SK-N-SH (cell line): Measurements from ENCODE around the gene ABCA3. TPM values are rescaled to one million over a fixed set of nuclear protein-coding genes. Genes with fewer than 3 reads are reported as not detected.

Source experiments
- CTCF ChIA-PET: fragments of 300-600, 350-600 bp; formaldehyde crosslinking; extraction: SDS; loops from one replicate; lab custom pipeline; 2021; lab: Yijun Ruan, JAX
- POLR2A ChIA-PET: fragments of 350-600 bp; sonication (Branson Sonifier 250); formaldehyde crosslinking; extraction: SDS; loops from one replicate; lab custom pipeline; 2020; ENCODE audit warnings: antibody characterized with exemption, inconsistent platforms; lab: Yijun Ruan, JAX
- DNase-seq: peaks from one replicate; pipeline ENCODE4 v3.0.0; 2012
- H2AFZ ChIP-seq: fragments of 200-600 bp; sonication (generic); 2 replicates; pipeline ENCODE4 v1.8.1; 2016; ENCODE audit warnings: antibody characterized with exemption, mild to moderate bottlenecking, low read depth
- H3F3A ChIP-seq: fragments of 200-600 bp; sonication (generic); replicated peaks from 2 replicates; pipeline ENCODE3; 2016; ENCODE audit warnings: antibody characterized with exemption, mild to moderate bottlenecking; ENCODE audit not compliant: insufficient read depth
- H3K27ac ChIP-seq, 2 experiments: fragments of 200-500 bp in 1 of 2; fragments of 200-600 bp in 1 of 2; sonication (Bioruptor generic) in 1 of 2; sonication (generic), shearing (Covaris generic) in 1 of 2; 2 replicates each; pipeline versions ENCODE4 v1.5.1 to v1.6.1; 2014 to 2016; ENCODE audit warnings: low read depth in 2 of 2, inconsistent platforms in 1 of 2, low read length in 1 of 2, mild to moderate bottlenecking in 1 of 2, mixed read lengths in 1 of 2
- H3K27me3 ChIP-seq: fragments of 200-600 bp; sonication (generic), shearing (Covaris generic); 2 replicates; pipeline ENCODE4 v1.6.1; 2016; ENCODE audit warnings: mixed run types; ENCODE audit not compliant: insufficient read depth
- H3K36me3 ChIP-seq, 2 experiments: fragments of 200-500 bp in 1 of 2; fragments of 200-600 bp in 1 of 2; sonication (Bioruptor generic) in 1 of 2; sonication (generic) in 1 of 2; replicated peaks in 1 of 2; 2 replicates each; pipeline versions ENCODE3 to v1.5.1; 2014 to 2016; ENCODE audit warnings: low read length in 1 of 2, mild to moderate bottlenecking in 1 of 2; ENCODE audit not compliant: insufficient read depth in 2 of 2, control insufficient read depth in 1 of 2
- H3K4me1 ChIP-seq, 2 experiments: fragments of 200-500 bp in 1 of 2; fragments of 200-600 bp in 1 of 2; sonication (Bioruptor generic) in 1 of 2; sonication (generic), shearing (Covaris generic) in 1 of 2; 2 replicates each; pipeline versions ENCODE4 v1.5.1 to v1.6.1; 2014 to 2016; ENCODE audit warnings: low read depth in 1 of 2, low read length in 1 of 2, mixed run types in 1 of 2; ENCODE audit not compliant: insufficient read depth in 2 of 2, control insufficient read depth in 1 of 2
- H3K4me2 ChIP-seq: fragments of 200-600 bp; sonication (generic), shearing (Covaris generic); 2 replicates; pipeline ENCODE4 v1.6.1; 2017; ENCODE audit warnings: mixed run types
- H3K4me3 ChIP-seq, 2 experiments: fragments of 200-500 bp in 1 of 2; fragments of 200-600 bp in 1 of 2; sonication (Bioruptor generic) in 1 of 2; sonication (generic), shearing (Covaris generic) in 1 of 2; 2 replicates each; pipeline versions ENCODE4 v1.5.1 to v1.8.1; 2014 to 2016; ENCODE audit warnings: low read depth in 2 of 2, inconsistent platforms in 1 of 2, low read length in 1 of 2, mild to moderate bottlenecking in 1 of 2, mixed read lengths in 1 of 2, moderate library complexity in 1 of 2
- H3K79me2 ChIP-seq: fragments of 200-600 bp; sonication (generic); 2 replicates; pipeline ENCODE4 v1.8.1; 2017; ENCODE audit warnings: mild to moderate bottlenecking; ENCODE audit not compliant: insufficient read depth
- H3K9ac ChIP-seq: fragments of 200-600 bp; sonication (generic); 2 replicates; pipeline ENCODE4 v1.6.1; 2017; ENCODE audit warnings: mixed run types
- H3K9me2 ChIP-seq: fragments of 200-600 bp; sonication (generic); 2 replicates; pipeline ENCODE4 v1.6.1; 2017; ENCODE audit warnings: mixed run types
- H3K9me3 ChIP-seq: fragments of 200-600 bp; sonication (generic); 2 replicates; pipeline ENCODE4 v1.6.1; 2017; ENCODE audit warnings: mixed run types, mild to moderate bottlenecking, moderate library complexity
- H4K20me1 ChIP-seq: fragments of 200-600 bp; sonication (generic); 2 replicates; pipeline ENCODE4 v1.6.1; 2017; ENCODE audit warnings: mild to moderate bottlenecking, mixed run types; ENCODE audit not compliant: insufficient read depth
- CHD2 ChIP-seq: fragments of 150-350 bp; IDR thresholded peaks from 2 replicates; pipeline ENCODE4 v1.6.1; 2018; ENCODE audit warnings: low read length; ENCODE audit not compliant: partially characterized antibody
- CTCF ChIP-seq: fragments of 200-600 bp; sonication (generic); IDR thresholded peaks from 2 replicates; pipeline ENCODE4 v1.6.1; 2017; ENCODE audit warnings: antibody characterized with exemption, mild to moderate bottlenecking, moderate library complexity
- ELF1 ChIP-seq: IDR thresholded peaks from 2 replicates; pipeline ENCODE4 v1.4.0; 2012
- EP300 ChIP-seq, 2 experiments: IDR thresholded peaks; 2 replicates each; pipeline versions ENCODE4 v1.4.0 to v1.6.1; 2012; ENCODE audit warnings: borderline replicate concordance in 1 of 2, low read depth in 1 of 2, low read length in 1 of 2
- FOSL2 ChIP-seq: IDR thresholded peaks from 2 replicates; pipeline ENCODE4 v1.4.0; 2012; ENCODE audit warnings: low read depth, mild to moderate bottlenecking, moderate library complexity, borderline replicate concordance
- FOXM1 ChIP-seq: IDR thresholded peaks from 2 replicates; pipeline ENCODE4 v1.4.0; 2012; ENCODE audit warnings: low read depth, mild to moderate bottlenecking
- GABPA ChIP-seq: IDR thresholded peaks from 2 replicates; pipeline ENCODE4 v1.4.0; 2012; ENCODE audit warnings: low read depth, mild to moderate bottlenecking
- GATA2 ChIP-seq: sonication (generic); formaldehyde crosslinking; IDR thresholded peaks from 2 replicates; pipeline ENCODE4 v1.5.0; 2020; ENCODE audit warnings: mild to moderate bottlenecking, missing genetic modification reagents
- IRF3 ChIP-seq: fragments of 150-350 bp; IDR thresholded peaks from 2 replicates; pipeline ENCODE4 v1.6.1; 2016; ENCODE audit warnings: mild to moderate bottlenecking, low read depth, low read length
- JUND ChIP-seq: IDR thresholded peaks from 2 replicates; pipeline ENCODE4 v1.4.0; 2012
- MAX ChIP-seq: IDR thresholded peaks from 2 replicates; pipeline ENCODE4 v1.4.0; 2012; ENCODE audit warnings: low read depth
- NFIC ChIP-seq: IDR thresholded peaks from 2 replicates; pipeline ENCODE4 v1.4.0; 2012; ENCODE audit warnings: borderline replicate concordance
- NRF1 ChIP-seq: IDR thresholded peaks from 2 replicates; pipeline ENCODE4 v1.6.1; 2012; ENCODE audit warnings: low read depth, mild to moderate bottlenecking, low read length
- PBX3 ChIP-seq: IDR thresholded peaks from 2 replicates; pipeline ENCODE4; 2012
- RCOR1 ChIP-seq: fragments of 150-350 bp; IDR thresholded peaks from 2 replicates; pipeline ENCODE4 v1.6.1; 2017; ENCODE audit warnings: antibody characterized with exemption, low read length
- REST ChIP-seq: IDR thresholded peaks from 2 replicates; pipeline ENCODE4 v1.6.1; 2012; ENCODE audit warnings: mild to moderate bottlenecking, low read depth, low read length, moderate library complexity
- RFX5 ChIP-seq: IDR thresholded peaks from 2 replicates; pipeline ENCODE4 v1.6.1; 2012; ENCODE audit warnings: mild to moderate bottlenecking, improper control_type of control experiment, low read length
- SIN3A ChIP-seq: IDR thresholded peaks from 2 replicates; pipeline ENCODE4 v1.6.1; 2012; ENCODE audit warnings: low read depth, mild to moderate bottlenecking, low read length, moderate library complexity, borderline replicate concordance
- TCF12 ChIP-seq: IDR thresholded peaks from 2 replicates; pipeline ENCODE4 v1.4.0; 2012
- USF2 ChIP-seq: fragments of 150-350 bp; IDR thresholded peaks from 2 replicates; pipeline ENCODE4 v1.6.1; 2017; ENCODE audit warnings: antibody characterized with exemption, low read length, low read depth, borderline replicate concordance
- YY1 ChIP-seq: IDR thresholded peaks from 2 replicates; pipeline ENCODE4 v1.4.0; 2012; ENCODE audit warnings: low read depth, mild to moderate bottlenecking
- WGBS: methylation state at CpG from one replicate; pipeline ENCODE4 v1.1.6; 2017; ENCODE audit warnings: low lambda C conversion rate; 5-methylcytosine and 5-hydroxymethylcytosine counted together
- polyA plus RNA-seq, 3 experiments: library from polyadenylated mRNA; depleted of rRNA; stranded (reverse); fragments of >200 nt; gene quantifications; 2 replicates each; pipeline ENCODE4 v1.2.3, GENCODE V29; 2012

The ABCA3 gene
- polyA plus RNA-seq, 1 of the 3 experiments (the other 2 are of a cell fraction) = 9.9 TPM

GRCh38 chr16:2273484-2273883 is 67.0 kb downstream of the ABCA3 start (continued):
- no peak for TF ChIP-seq REST
- no peak for TF ChIP-seq SIN3A
- TF ChIP-seq YY1 = no peak
- no peak for TF ChIP-seq ELF1
- no peak for TF ChIP-seq MAX
- no peak for TF ChIP-seq RCOR1
- TF ChIP-seq RFX5 = no peak
- no peak for TF ChIP-seq GATA2
- no peak for TF ChIP-seq USF2
- TF ChIP-seq CHD2 = no peak
- no peak for TF ChIP-seq NFIC
- TF ChIP-seq JUND = no peak
- no peak for TF ChIP-seq EP300 (IDR thresholded peaks at IDR 0.05; ENCODE audit: borderline replicate concordance in 1 of 2, low read depth in 1 of 2, low read length in 1 of 2)

- Histone ChIP-seq H3K9ac (no peak overlapping the region), H3K9me3 (no peaks in the 10 kb centered on the region), H4K20me1 (peaks cover 11% of the 10 kb centered on the region), H3K4me1 (peaks cover 5 to 15% of the 10 kb centered on the region in 2 experiments; a peak in 2 of 4 replicates), H3K27me3 (no peaks in the 10 kb centered on the region), H3K36me3 (no peaks in the 10 kb centered on the region), H3K79me2 (peaks cover 42% of the 10 kb centered on the region), H3K27ac (no peak overlapping the region), H3F3A (peaks cover 4% of the 10 kb centered on the region), H3K9me2 (no peaks in the 10 kb centered on the region), H3K4me3 (no peak overlapping the region), H2AFZ (no peak overlapping the region), H3K4me2 (no peak overlapping the region)
- WGBS = no CpG with 5 or more reads among the region's 14 CpGs
- ChIA-PET CTCF (no interaction called here), POLR2A (interaction anchor here (0.8 to 1.5 kb wide), 2 partner anchors 9 to 12 kb away, joined by 3 read pairs; no protein-coding TSS in a partner anchor)
- no peak for DNase-seq
- TF ChIP-seq FOSL2 (no peak), NRF1 (no peak), ELF1 (no peak), IRF3 (no peak), PBX3 (no peak), TCF12 (no peak), REST (no peak), CTCF (no peak), GABPA (no peak), FOXM1 (no peak)
Measured at GRCh38 chr16:2271848-2272461, 68.6 kb downstream of the ABCA3 start.
